Right lung (tissue), 5 donors: ENCODE data around the gene MLLT6. TPM values are rescaled to one million over a fixed set of nuclear protein-coding genes. Genes with fewer than 3 reads are reported as not detected.

Experiments
- DNase-seq, 2 donors: peaks; one replicate each; pipeline ENCODE4 v3.0.0-alpha.2; 2013
- polyA plus RNA-seq, 5 donors: library from polyadenylated mRNA; unstranded; fragments of 120-200 nt; gene quantifications; one replicate each; pipeline versions ENCODE4 v1.2.1 to v1.2.3, GENCODE V29; 2013; ENCODE audit warnings: inconsistent platforms in 1 of 5, low replicate concordance in 1 of 5; ENCODE audit not compliant: insufficient read length in 5 of 5, insufficient read depth in 1 of 5

The MLLT6 gene
- polyA plus RNA-seq, 5 donors = 88.4 to 127 (median 112) TPM

- no peak for DNase-seq
These were observed 48.0 kb downstream of the MLLT6 start for GRCh38 chr17:38753071-38753506.

- no peak for DNase-seq
These were observed 56.5 kb downstream of the MLLT6 start for GRCh38 chr17:38761612-38762011.

- no peak for DNase-seq
These were observed 57.2 kb downstream of the MLLT6 start for GRCh38 chr17:38762231-38762630.

- no peak for DNase-seq
These were observed 61.3 kb downstream of the MLLT6 start for GRCh38 chr17:38766341-38766740.

GRCh38 chr17:38768417-38768816 lies 63.3 kb downstream of the MLLT6 start:
- DNase-seq = no peak

- DNase-seq = no peak
These were observed 68.2 kb downstream of the MLLT6 start for GRCh38 chr17:38773258-38773657.

GRCh38 chr17:38777641-38778250 lies 72.7 kb downstream of the MLLT6 start:
- DNase-seq = no peak

Other genes with a start within 250 kb of the MLLT6 start
- gene SRCIN1, start 99.3 kb upstream of the MLLT6 start, polyA plus RNA-seq = 10 to 100 TPM in 2 of 5 donors, 1 to 10 TPM in 3; 5.8 to 10.8 (median 8.8) TPM
- 1 to 10 TPM; 1.2 to 2.1 (median 1.7) TPM for gene EPOP, start 30.3 kb upstream of the MLLT6 start, polyA plus RNA-seq
- gene CISD3, start 25.1 kb downstream of the MLLT6 start, polyA plus RNA-seq = 10 to 100 TPM in 3 of 5 donors, 1 to 10 TPM in 2; 9.5 to 20.5 (median 11.5) TPM
- 100 to 1,000 TPM in 2 of 5 donors, 10 to 100 TPM in 3; 63.6 to 108 (median 89.9) TPM for gene PCGF2, start 43.1 kb downstream of the MLLT6 start, polyA plus RNA-seq
- 100 to 1,000 TPM in 2 of 5 donors, 10 to 100 TPM in 3; 90.6 to 113 (median 97.3) TPM for gene PSMB3, start 47.5 kb downstream of the MLLT6 start, polyA plus RNA-seq
- gene PIP4K2B, start 94.3 kb downstream of the MLLT6 start, polyA plus RNA-seq = 10 to 100 TPM; 80.6 to 92.5 (median 84.1) TPM
- gene CWC25, start 120.0 kb downstream of the MLLT6 start, polyA plus RNA-seq = 10 to 100 TPM; 25.3 to 29.6 (median 26.5) TPM
- gene RPL23, start 148.4 kb downstream of the MLLT6 start, polyA plus RNA-seq = 1,000 to 10,000 TPM; 2,672 to 3,641 (median 3,192) TPM
- 100 to 1,000 TPM; 132 to 164 (median 144) TPM for gene LASP1, start 164.8 kb downstream of the MLLT6 start, polyA plus RNA-seq